Osteocyte (in vitro differentiated cells): ENCODE measurements around the gene CNNM4. TPM values are rescaled to one million over a fixed set of nuclear protein-coding genes. Genes with fewer than 3 reads are reported as not detected.

Experiments
- DNase-seq: peaks from one replicate; pipeline ENCODE4 v3.0.0; 2021; ENCODE audit warnings: mixed read lengths; ENCODE audit not compliant: unreplicated experiment; ENCODE audit errors: extremely low spot score
- H3K27ac Mint-ChIP-seq: one replicate; pipeline ENCODE4 v1.8.0; 2021; ENCODE audit warnings: mild to moderate bottlenecking, mixed read lengths; ENCODE audit not compliant: unreplicated experiment
- H3K27me3 Mint-ChIP-seq: one replicate; pipeline ENCODE4 v1.8.0; 2021; ENCODE audit warnings: mixed read lengths; ENCODE audit not compliant: unreplicated experiment
- H3K36me3 Mint-ChIP-seq: one replicate; pipeline ENCODE4 v1.8.0; 2021; ENCODE audit warnings: mixed read lengths; ENCODE audit not compliant: unreplicated experiment
- H3K4me1 Mint-ChIP-seq: one replicate; pipeline ENCODE4 v1.8.0; 2021; ENCODE audit warnings: mixed read lengths; ENCODE audit not compliant: unreplicated experiment
- H3K4me3 Mint-ChIP-seq: one replicate; pipeline ENCODE4 v1.8.0; 2021; ENCODE audit warnings: mild to moderate bottlenecking, moderate library complexity, mixed read lengths; ENCODE audit not compliant: unreplicated experiment
- H3K9me3 Mint-ChIP-seq: one replicate; pipeline ENCODE4 v1.8.0; 2021; ENCODE audit warnings: mixed read lengths; ENCODE audit not compliant: unreplicated experiment
- total RNA-seq: library from RNA; stranded (reverse); gene quantifications from 2 replicates; pipeline ENCODE4 v1.2.1, GENCODE V29; 2021
- TF ChIP-seq, protein P1 (sequence below): fragments of 200-600 bp; sonication (generic); IDR thresholded peaks from 2 replicates; pipeline ENCODE4 v1.5.0; 2021; ENCODE audit warnings: antibody characterized with exemption, mild to moderate bottlenecking, moderate library complexity

The CNNM4 gene
- total RNA-seq, 1 donor from 2014 or later: 7.6 TPM

GRCh38 chr2:96757477-96757860, 3.2 kb upstream of the CNNM4 start:
- no peaks in the 10 kb centered on the region for H3K9me3 Mint-ChIP-seq
- no peak for DNase-seq
- no peaks in the 10 kb centered on the region for H3K36me3 Mint-ChIP-seq
- H3K27me3 Mint-ChIP-seq: no peaks in the 10 kb centered on the region
- TF ChIP-seq, protein P1, sequence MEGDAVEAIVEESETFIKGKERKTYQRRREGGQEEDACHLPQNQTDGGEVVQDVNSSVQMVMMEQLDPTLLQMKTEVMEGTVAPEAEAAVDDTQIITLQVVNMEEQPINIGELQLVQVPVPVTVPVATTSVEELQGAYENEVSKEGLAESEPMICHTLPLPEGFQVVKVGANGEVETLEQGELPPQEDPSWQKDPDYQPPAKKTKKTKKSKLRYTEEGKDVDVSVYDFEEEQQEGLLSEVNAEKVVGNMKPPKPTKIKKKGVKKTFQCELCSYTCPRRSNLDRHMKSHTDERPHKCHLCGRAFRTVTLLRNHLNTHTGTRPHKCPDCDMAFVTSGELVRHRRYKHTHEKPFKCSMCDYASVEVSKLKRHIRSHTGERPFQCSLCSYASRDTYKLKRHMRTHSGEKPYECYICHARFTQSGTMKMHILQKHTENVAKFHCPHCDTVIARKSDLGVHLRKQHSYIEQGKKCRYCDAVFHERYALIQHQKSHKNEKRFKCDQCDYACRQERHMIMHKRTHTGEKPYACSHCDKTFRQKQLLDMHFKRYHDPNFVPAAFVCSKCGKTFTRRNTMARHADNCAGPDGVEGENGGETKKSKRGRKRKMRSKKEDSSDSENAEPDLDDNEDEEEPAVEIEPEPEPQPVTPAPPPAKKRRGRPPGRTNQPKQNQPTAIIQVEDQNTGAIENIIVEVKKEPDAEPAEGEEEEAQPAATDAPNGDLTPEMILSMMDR: no peak
- H3K27ac Mint-ChIP-seq: no peak overlapping the region
- H3K4me3 Mint-ChIP-seq: no peak overlapping the region
- peaks cover 22% of the 10 kb centered on the region for H3K4me1 Mint-ChIP-seq

DNA sequence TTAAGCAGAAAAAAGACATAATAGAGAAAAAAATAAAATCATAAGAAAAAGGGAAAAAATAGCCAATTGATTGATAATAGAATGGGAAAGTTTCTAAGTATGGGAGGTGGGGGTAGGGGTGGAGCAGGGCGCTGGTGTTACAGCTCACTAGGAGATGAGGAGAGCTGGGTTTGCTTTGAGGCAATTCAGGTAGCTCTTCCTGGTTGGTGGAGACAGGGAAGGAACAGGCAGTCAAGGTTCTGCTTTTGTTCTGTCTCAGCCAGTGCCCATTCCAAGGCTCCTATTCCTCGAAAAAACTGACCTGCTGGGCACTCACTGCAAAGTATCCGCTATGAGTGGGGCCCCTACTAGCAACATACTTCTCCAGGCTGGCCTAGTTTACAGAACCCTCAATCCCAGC, 1.7 kb upstream of the CNNM4 start:
- Mint-ChIP-seq H3K4me1 (peaks cover 36% of the 10 kb centered on the region), H3K9me3 (no peaks in the 10 kb centered on the region), H3K27ac (no peak overlapping the region), H3K4me3 (no peak overlapping the region), H3K27me3 (no peaks in the 10 kb centered on the region), H3K36me3 (no peaks in the 10 kb centered on the region)
- no peak for DNase-seq
- TF ChIP-seq, protein P1: no peak

DNA sequence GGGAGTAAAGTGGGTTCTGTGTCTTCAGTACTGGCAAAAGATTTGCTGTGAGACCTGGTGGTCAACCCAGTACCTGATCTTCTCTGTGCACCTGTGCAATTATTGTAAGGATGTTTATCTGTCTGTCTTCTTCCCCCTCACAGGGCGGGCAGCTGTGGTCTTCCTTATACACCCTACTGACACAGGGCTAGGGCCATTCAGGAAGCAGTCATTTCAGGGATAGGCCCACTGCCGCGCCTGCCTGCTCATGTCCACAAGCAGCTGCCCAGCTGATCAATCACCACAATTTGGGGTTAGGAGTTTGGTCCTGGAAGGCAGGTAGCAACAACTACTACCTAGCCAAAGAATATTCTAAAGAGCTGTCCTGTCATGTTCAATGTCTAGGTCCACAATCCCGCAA, 1.2 kb upstream of the CNNM4 start:
- H3K9me3 Mint-ChIP-seq: no peaks in the 10 kb centered on the region
- no peak overlapping the region for H3K27ac Mint-ChIP-seq
- no peaks in the 10 kb centered on the region for H3K36me3 Mint-ChIP-seq
- H3K4me3 Mint-ChIP-seq: no peak overlapping the region
- H3K27me3 Mint-ChIP-seq: no peaks in the 10 kb centered on the region
- TF ChIP-seq, protein P1: no peak
- DNase-seq: no peak
- peaks cover 42% of the 10 kb centered on the region for H3K4me1 Mint-ChIP-seq

- no peaks in the 10 kb centered on the region for H3K36me3 Mint-ChIP-seq
- H3K27me3 Mint-ChIP-seq: no peaks in the 10 kb centered on the region
- no peaks in the 10 kb centered on the region for H3K9me3 Mint-ChIP-seq
- H3K27ac Mint-ChIP-seq: peak overlapping the region; percentile 60
- TF ChIP-seq, protein P1: peak; percentile 72
- H3K4me3 Mint-ChIP-seq: peak overlapping the region; percentile 81
- H3K4me1 Mint-ChIP-seq: peaks cover 44% of the 10 kb centered on the region
- no peak for DNase-seq
These were observed 507 bp downstream of the CNNM4 start for GRCh38 chr2:96760986-96761832.

GRCh38 chr2:96762529-96763311, 2.0 kb downstream of the CNNM4 start:
- Mint-ChIP-seq H3K4me3 (peak overlapping the region; percentile 81), H3K27me3 (no peaks in the 10 kb centered on the region), H3K9me3 (no peaks in the 10 kb centered on the region), H3K4me1 (peaks cover 45% of the 10 kb centered on the region), H3K27ac (peak overlapping the region; percentile 23), H3K36me3 (no peaks in the 10 kb centered on the region)
- TF ChIP-seq, protein P1: no peak
- no peak for DNase-seq
